ENCODE measurements around the gene SRPK2. TPM values are rescaled to one million over a fixed set of nuclear protein-coding genes. Genes with fewer than 3 reads are reported as not detected.

Gene SRPK2
- polyA plus RNA-seq, 6 donors from 2014 or later, result 50.6 to 65.5 (median 56.1) TPM

GRCh38 chr7:105188201-105188600 is 200.5 kb downstream of the SRPK2 start:
- no peak overlapping the region for H3K27ac Mint-ChIP-seq
- H3K36me3 Mint-ChIP-seq, result peaks cover 5 to 6% of the 10 kb centered on the region in 2 donors
- H3K4me3 Mint-ChIP-seq, result no peak overlapping the region
- H3K27me3 Mint-ChIP-seq, result no peaks in the 10 kb centered on the region
- no peak for ATAC-seq (ENCODE audit: low read depth in 2 of 2)
- no peaks in the 10 kb centered on the region for H3K9me3 Mint-ChIP-seq
- peaks cover 33 to 61% (median 44%) of the 10 kb centered on the region in 3 donors for H3K4me1 Mint-ChIP-seq
- DNase-seq, result no peak

DNA sequence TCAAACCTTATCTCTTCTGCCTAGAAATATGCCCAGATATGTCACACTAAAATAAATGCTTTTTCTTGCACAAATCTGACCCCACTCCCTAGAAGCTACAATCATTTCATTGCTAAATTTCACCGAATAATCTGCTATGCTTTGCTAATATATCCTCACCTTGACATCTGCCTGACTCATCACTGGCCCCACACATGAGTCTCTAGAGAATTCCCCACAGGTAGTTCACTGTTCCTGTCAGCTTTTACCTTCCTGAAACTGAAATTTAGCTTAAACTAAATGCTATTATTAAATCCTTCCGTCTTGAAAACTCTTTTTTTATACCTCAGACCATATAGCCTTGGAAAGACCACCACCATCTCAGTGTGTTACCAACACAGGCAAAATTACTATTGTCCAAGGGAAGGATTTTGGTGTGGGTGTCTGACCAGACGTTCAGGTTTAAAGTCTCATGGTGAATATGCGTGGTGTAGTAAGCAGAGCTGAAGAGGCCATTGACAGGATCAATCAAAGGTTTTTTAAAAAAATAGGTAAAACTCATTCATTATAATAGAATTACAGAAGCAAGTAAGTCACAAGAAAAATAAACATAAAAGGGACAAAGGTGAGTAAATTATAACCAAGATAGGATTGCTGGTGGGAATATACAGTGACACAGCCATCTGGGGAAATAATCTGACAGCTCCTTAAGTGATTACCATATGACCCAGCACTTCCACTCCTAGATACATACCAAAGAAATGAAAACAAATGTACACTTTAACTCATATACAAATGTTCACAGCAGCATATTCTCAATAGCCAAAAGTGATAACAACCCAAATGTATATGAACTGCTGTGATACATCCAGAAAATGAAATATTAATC is 201.2 kb downstream of the SRPK2 start:
- Mint-ChIP-seq H3K4me3 (no peak overlapping the region), H3K36me3 (peaks cover 5 to 6% of the 10 kb centered on the region in 2 donors), H3K27ac (peak overlapping the region in 4 of 6 donors; percentile 8 to 71 (median 42)), H3K27me3 (no peaks in the 10 kb centered on the region), H3K4me1 (peaks cover 26 to 54% (median 40%) of the 10 kb centered on the region in 3 donors), H3K9me3 (no peaks in the 10 kb centered on the region)
- ATAC-seq (ENCODE audit: low read depth in 2 of 2) (no peak), DNase-seq (no peak)

DNA sequence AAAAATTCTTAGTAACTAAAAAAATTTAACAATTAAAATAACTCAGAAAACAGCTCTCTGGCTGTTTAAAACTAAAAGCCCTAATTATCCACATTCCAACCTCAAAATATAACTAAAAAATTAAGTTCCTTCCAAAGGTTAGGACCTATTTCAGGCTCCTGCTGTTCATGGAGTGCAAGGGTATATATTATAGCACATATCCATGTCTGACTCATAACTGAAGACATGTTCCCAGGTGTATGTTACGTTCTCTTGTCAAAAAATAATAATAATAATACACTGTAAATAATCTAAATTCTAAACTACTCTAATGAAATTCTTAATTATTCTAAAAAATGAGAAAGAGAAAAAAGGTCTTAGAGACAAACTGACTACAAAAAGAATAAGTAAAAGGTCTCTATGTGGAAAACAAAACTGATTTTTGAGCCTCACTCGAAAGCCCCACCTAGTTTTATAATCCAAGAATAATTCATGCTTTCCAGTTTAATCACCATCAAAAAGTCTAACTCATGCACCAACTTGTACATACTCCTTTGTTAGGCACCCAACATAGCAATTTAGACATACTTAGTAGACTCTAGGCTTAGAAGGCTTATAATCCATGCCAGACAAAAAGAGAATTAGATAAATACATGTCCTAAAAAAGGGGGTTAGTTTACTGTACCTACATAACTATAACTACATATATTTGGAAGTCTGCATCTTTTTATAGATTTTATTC is 203.3 kb downstream of the SRPK2 start:
- Mint-ChIP-seq H3K4me3 (no peak overlapping the region), H3K27me3 (no peaks in the 10 kb centered on the region), H3K4me1 (peaks cover 10 to 42% (median 32%) of the 10 kb centered on the region in 3 donors), H3K27ac (no peak overlapping the region), H3K9me3 (peaks cover 0 to 2% (median 0%) of the 10 kb centered on the region in 7 donors), H3K36me3 (peaks cover 3% of the 10 kb centered on the region in 2 donors)
- no peak for ATAC-seq (ENCODE audit: low read depth in 2 of 2)
- DNase-seq, result no peak

DNA sequence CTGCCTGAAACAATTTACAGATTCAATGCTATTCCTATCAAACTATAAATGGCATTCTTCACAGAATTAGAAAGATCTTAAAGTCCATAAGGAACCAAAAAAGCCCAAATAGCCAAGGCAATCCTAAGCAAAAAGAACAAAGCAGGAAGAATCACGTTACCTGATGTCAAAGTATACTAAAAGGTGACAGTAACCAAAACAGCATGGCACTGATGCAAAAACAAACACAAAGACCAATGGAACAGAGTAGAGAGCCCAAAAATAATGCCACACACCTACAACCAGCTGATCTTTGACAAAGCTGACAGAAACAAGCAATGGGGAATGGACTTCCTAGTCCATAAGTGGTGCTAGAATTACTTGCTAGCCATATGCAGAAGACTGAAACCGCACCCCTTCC is 208.7 kb downstream of the SRPK2 start:
- no peaks in the 10 kb centered on the region for H3K27me3 Mint-ChIP-seq
- peaks cover 3 to 14% (median 8%) of the 10 kb centered on the region in 3 donors for H3K4me1 Mint-ChIP-seq
- no peak for ATAC-seq (ENCODE audit: low read depth in 2 of 2)
- DNase-seq, result no peak
- H3K27ac Mint-ChIP-seq, result peak overlapping the region in 2 of 6 donors; percentile 36 to 50
- H3K36me3 Mint-ChIP-seq, result peaks cover 0 to 3% of the 10 kb centered on the region in 2 donors
- peaks cover 0 to 6% (median 4%) of the 10 kb centered on the region in 7 donors for H3K9me3 Mint-ChIP-seq
- peak overlapping the region in 1 of 8 donors; percentile 48 for H3K4me3 Mint-ChIP-seq

DNA sequence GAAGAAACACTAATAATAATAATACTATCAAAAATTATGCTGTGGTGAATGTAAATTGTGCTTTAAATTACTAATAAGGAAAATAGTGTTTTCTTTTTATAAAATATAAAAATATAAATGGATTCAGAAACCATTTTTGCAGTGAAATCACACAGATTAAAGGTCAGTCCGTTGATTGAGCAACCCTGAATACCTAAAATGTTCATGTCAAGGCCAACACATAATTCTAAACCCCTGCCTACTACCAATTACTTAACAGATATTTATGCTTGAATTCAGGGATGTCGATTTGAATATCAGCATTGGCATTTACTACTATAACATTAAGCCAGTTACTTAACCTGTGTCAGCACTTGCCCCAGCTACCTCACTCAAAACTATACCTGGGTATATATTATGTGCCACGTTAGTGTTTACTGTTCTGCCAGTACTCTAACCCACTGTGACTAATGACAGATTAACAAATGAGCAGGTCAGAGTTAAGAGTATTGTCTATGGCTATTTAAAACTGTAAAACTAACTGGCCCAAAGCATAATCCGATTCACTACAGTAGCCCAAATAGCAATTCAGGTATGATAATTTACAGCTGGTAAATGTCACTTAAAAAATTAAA is 209.7 kb downstream of the SRPK2 start:
- Mint-ChIP-seq H3K27me3 (no peaks in the 10 kb centered on the region), H3K4me3 (no peak overlapping the region), H3K9me3 (peaks cover 0 to 6% (median 4%) of the 10 kb centered on the region in 7 donors), H3K36me3 (peaks cover 0 to 3% of the 10 kb centered on the region in 2 donors), H3K4me1 (peaks cover 3 to 21% (median 11%) of the 10 kb centered on the region in 3 donors), H3K27ac (peak overlapping the region in 1 of 6 donors; percentile 24)
- ATAC-seq (ENCODE audit: low read depth in 2 of 2) (no peak), DNase-seq (no peak)

DNA sequence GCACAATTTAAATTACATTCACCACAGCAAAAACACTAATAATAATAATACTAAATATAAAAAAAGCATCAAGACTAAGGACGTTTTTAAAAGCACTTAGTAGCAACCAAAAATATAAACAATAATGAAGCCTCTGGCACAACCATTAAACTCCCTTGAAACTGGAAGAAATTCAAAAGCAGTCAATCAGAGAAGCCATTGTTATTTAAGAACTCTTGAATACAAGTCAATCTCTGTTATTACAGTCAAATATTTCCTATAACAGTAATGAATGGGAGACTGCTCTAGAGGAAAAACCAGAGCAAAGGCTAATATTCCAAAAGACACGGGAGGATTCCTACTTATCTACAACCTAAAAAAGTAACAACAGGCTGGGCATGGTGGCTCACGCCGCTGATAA is 210.5 kb downstream of the SRPK2 start:
- ATAC-seq (ENCODE audit: low read depth in 2 of 2), result no peak

DNA sequence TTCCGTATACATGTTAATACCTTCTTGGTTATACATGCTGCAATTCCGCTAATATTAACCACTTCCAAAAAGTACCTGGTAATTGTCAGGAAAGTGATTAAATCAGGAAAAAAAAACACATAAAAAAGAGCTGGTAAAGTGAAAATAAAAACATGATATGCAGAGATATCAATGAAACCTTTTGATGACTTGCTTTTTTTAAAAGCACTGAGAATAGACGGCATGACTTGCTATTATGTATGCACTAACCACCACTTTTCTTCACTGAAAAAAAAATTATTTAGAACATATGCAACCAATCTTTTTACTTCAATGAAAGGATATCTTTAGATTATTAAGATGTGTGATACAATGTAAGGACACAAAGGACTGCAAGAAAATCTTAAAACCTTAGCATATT is 211.7 kb downstream of the SRPK2 start:
- ATAC-seq (ENCODE audit: low read depth in 2 of 2), result no peak
- H3K27ac Mint-ChIP-seq, result no peak overlapping the region
- H3K4me3 Mint-ChIP-seq, result no peak overlapping the region
- H3K9me3 Mint-ChIP-seq, result peaks cover 0 to 6% (median 4%) of the 10 kb centered on the region in 7 donors
- peaks cover 13 to 31% (median 15%) of the 10 kb centered on the region in 3 donors for H3K4me1 Mint-ChIP-seq
- H3K36me3 Mint-ChIP-seq, result peaks cover 0 to 3% of the 10 kb centered on the region in 2 donors
- no peaks in the 10 kb centered on the region for H3K27me3 Mint-ChIP-seq
- DNase-seq, result no peak

More for the DNA sequence above, 210.5 kb downstream of the SRPK2 start:
- H3K9me3 Mint-ChIP-seq, result peaks cover 0 to 6% (median 4%) of the 10 kb centered on the region in 7 donors
- peaks cover 8 to 25% (median 12%) of the 10 kb centered on the region in 3 donors for H3K4me1 Mint-ChIP-seq
- H3K27ac Mint-ChIP-seq, result peak overlapping the region in 1 of 6 donors; percentile 14
- DNase-seq, result no peak
- H3K4me3 Mint-ChIP-seq, result no peak overlapping the region
- no peaks in the 10 kb centered on the region for H3K27me3 Mint-ChIP-seq
- peaks cover 0 to 3% of the 10 kb centered on the region in 2 donors for H3K36me3 Mint-ChIP-seq

DNA sequence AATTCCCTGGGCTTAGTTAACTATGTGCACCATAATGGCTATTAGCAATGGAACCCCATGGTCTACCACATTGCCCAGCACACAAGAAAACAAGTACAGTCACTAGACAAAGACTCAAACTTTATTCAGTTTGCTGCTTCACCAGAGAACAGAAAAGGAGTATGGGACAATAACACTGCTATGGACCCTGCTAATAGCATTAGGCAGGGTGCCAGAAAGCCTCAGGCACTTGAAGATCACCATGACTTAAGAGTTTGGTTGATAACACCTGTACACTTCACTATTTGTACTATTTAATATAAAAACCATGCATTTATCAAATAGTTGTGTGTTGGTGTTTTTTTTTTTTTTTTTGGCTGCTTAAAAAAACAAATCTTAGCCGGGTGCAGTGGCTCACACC is 215.1 kb downstream of the SRPK2 start:
- peak overlapping the region in 1 of 8 donors; percentile 9 for H3K4me3 Mint-ChIP-seq
- no peak for DNase-seq
- H3K36me3 Mint-ChIP-seq, result peaks cover 0 to 3% of the 10 kb centered on the region in 2 donors
- H3K27me3 Mint-ChIP-seq, result no peaks in the 10 kb centered on the region
- H3K9me3 Mint-ChIP-seq, result no peaks in the 10 kb centered on the region
- no peak for ATAC-seq (ENCODE audit: low read depth in 2 of 2)
- H3K27ac Mint-ChIP-seq, result peak overlapping the region in 1 of 6 donors; percentile 47
- H3K4me1 Mint-ChIP-seq, result peaks cover 16 to 34% (median 25%) of the 10 kb centered on the region in 3 donors

- H3K27me3 Mint-ChIP-seq, result no peaks in the 10 kb centered on the region
- H3K9me3 Mint-ChIP-seq, result no peaks in the 10 kb centered on the region
- DNase-seq, result no peak
- no peak overlapping the region for H3K4me3 Mint-ChIP-seq
- peak overlapping the region in 2 of 6 donors; percentile 17 to 33 for H3K27ac Mint-ChIP-seq
- H3K36me3 Mint-ChIP-seq, result peaks cover 26 to 34% of the 10 kb centered on the region in 2 donors
- H3K4me1 Mint-ChIP-seq, result peaks cover 0 to 3% (median 0%) of the 10 kb centered on the region in 3 donors
- ATAC-seq (ENCODE audit: low read depth in 2 of 2), result no peak
These were observed 224.0 kb downstream of the SRPK2 start for GRCh38 chr7:105164751-105165150.

DNA sequence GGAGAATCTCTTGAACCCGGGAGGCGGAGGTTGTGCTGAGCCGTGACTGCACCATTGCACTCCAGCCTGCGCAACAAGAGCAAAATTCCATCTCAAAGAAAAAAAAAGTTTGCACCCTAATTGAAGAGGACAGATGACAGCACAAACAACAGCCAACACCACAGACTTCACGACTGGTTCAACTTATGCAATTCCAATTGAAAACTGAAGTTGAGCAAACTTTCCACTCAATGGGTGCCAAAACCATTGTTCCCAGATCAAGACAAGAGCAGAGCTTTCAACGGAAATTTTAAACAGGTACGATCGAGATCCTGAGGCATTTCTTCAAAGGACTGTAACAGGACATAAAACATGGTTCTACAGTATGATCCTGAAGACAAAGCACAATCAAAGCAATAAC is 225.0 kb downstream of the SRPK2 start:
- H3K9me3 Mint-ChIP-seq, result no peaks in the 10 kb centered on the region
- no peak overlapping the region for H3K27ac Mint-ChIP-seq
- H3K4me1 Mint-ChIP-seq, result no peaks in the 10 kb centered on the region
- H3K27me3 Mint-ChIP-seq, result no peaks in the 10 kb centered on the region
- H3K36me3 Mint-ChIP-seq, result peaks cover 26 to 34% of the 10 kb centered on the region in 2 donors
- DNase-seq (no peak), ATAC-seq (ENCODE audit: low read depth in 2 of 2) (no peak)
- H3K4me3 Mint-ChIP-seq, result no peak overlapping the region

DNA sequence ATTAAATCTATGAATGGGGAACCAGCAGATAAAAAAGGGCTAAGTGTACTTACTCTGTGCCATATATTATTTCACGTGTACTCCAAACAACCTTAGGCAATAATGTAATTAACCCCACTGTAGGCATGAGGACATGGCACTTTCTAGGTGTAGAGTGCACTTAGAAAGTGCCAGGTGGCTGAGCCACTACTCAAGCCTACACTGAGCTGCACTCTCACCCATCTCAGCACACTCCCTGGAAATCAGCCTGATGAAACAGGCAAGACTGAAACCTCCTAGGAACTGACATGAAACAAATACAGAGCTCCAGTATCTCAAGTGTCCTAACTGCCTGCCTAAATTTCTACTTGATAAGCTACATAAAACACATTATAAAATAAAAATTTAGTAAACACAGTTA is 227.4 kb downstream of the SRPK2 start:
- ATAC-seq (ENCODE audit: low read depth in 2 of 2), result no peak
- H3K9me3 Mint-ChIP-seq, result no peaks in the 10 kb centered on the region
- H3K4me3 Mint-ChIP-seq, result no peak overlapping the region
- DNase-seq, result no peak
- no peaks in the 10 kb centered on the region for H3K27me3 Mint-ChIP-seq
- H3K4me1 Mint-ChIP-seq, result no peaks in the 10 kb centered on the region
- H3K27ac Mint-ChIP-seq, result peak overlapping the region in 1 of 6 donors; percentile 36
- peaks cover 29 to 37% of the 10 kb centered on the region in 2 donors for H3K36me3 Mint-ChIP-seq

DNA sequence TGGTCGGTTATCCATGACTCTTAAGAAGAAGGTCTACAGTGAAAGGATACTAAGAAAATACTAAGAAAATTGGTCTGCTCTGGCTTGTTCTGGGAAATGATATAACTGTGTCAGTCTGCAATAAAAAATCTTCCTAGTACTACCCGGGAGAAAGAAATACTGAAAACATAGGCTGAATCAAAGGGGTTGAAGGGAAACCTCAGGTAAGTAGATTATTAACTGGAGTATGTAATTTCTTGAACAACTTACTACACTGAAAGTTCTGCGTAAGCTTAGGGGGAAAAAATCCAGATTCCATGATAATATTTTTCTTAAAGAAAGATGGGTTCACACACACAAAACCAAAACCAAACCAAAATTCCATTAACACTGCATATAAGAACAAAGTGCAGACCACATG is 231.4 kb downstream of the SRPK2 start:
- no peaks in the 10 kb centered on the region for H3K9me3 Mint-ChIP-seq
- H3K27me3 Mint-ChIP-seq, result no peaks in the 10 kb centered on the region
- H3K4me3 Mint-ChIP-seq, result no peak overlapping the region
- no peak for DNase-seq
- peaks cover 10 to 16% of the 10 kb centered on the region in 2 donors for H3K36me3 Mint-ChIP-seq
- no peak overlapping the region for H3K27ac Mint-ChIP-seq
- peaks cover 0 to 5% (median 0%) of the 10 kb centered on the region in 3 donors for H3K4me1 Mint-ChIP-seq
- ATAC-seq (ENCODE audit: low read depth in 2 of 2), result no peak

DNA sequence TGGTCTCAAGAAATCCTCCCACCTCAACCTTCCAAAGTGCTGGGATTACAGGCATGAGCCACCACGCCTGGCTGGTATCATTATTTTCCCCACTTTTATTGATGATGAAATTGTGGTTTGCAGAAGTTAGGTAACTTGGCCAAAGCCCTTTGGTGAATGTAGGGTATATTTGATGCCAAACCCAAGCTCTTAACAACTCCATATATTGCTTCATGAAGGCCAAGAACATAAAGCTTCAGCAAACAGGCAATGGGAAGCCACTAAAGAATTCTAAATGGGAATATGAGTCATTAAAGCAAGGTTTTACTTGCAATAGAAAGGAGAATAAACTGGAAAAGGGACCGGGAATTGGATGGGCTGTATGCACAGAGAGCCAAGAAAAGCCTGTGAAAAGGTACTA is 232.0 kb downstream of the SRPK2 start:
- Mint-ChIP-seq H3K36me3 (peaks cover 10 to 16% of the 10 kb centered on the region in 2 donors), H3K4me1 (peaks cover 0 to 5% (median 0%) of the 10 kb centered on the region in 3 donors)

More for the DNA sequence above, 232.0 kb downstream of the SRPK2 start:
- no peak overlapping the region for H3K4me3 Mint-ChIP-seq
- DNase-seq (no peak), ATAC-seq (ENCODE audit: low read depth in 2 of 2) (no peak)
- no peaks in the 10 kb centered on the region for H3K27me3 Mint-ChIP-seq
- H3K9me3 Mint-ChIP-seq, result no peaks in the 10 kb centered on the region
- H3K27ac Mint-ChIP-seq, result no peak overlapping the region
